A549 (cell line): Measurements from ENCODE around the gene GNAS-AS1. TPM values are rescaled to one million over a fixed set of nuclear protein-coding genes. Genes with fewer than 3 reads are reported as not detected.

Experiments
- ATAC-seq, 2 experiments: fragments of 200-7000 bp in 1 of 2; fragments of >200 bp in 1 of 2; cut with Nextera tagmentation in 1 of 2; cut with Tn5 transposase in 1 of 2; 3 replicates each; pipeline versions ENCODE4 v1.8.0 to v1.9.1; 2018 to 2020; ENCODE audit warnings: mild to moderate bottlenecking in 1 of 2, moderate library complexity in 1 of 2
- CTCF ChIA-PET: fragments of 300-600 bp; sonication (Branson Sonifier 250); formaldehyde crosslinking; extraction: SDS; loops from one replicate; lab custom pipeline; 2021; ENCODE audit warnings: antibody characterized with exemption, inconsistent platforms; lab: Yijun Ruan, JAX
- POLR2A ChIA-PET: fragments of 350-600 bp; formaldehyde crosslinking; extraction: SDS; loops from one replicate; lab custom pipeline; 2021; ENCODE audit warnings: antibody characterized with exemption, inconsistent platforms; lab: Yijun Ruan, JAX
- DNase-seq, 2 experiments: peaks; one replicate each; pipeline versions ENCODE4 v3.0.0 to v3.0.0-alpha.2; 2011 to 2016; ENCODE audit warnings: low read depth in 1 of 2, low spot score in 1 of 2
- FAIRE-seq: peaks from 2 replicates; lab custom pipeline; 2011; peaks lifted over from hg19 to GRCh38; lab: Jason Lieb, UNC
- H3K27ac ChIP-seq, 2 experiments: fragments of >200 bp; sonication (Bioruptor Twin); formaldehyde crosslinking; 3 replicates each; pipeline ENCODE4 v1.5.1; 2016 to 2017
- H3K4me1 ChIP-seq: fragments of >200 bp; sonication (Bioruptor Twin); formaldehyde crosslinking; 3 replicates; pipeline ENCODE4 v1.6.1; 2016
- H3K4me2 ChIP-seq: fragments of >200 bp; sonication (Bioruptor Twin); formaldehyde crosslinking; 3 replicates; pipeline ENCODE4 v1.6.1; 2016
- H3K4me3 ChIP-seq: fragments of >200 bp; sonication (Bioruptor Twin); formaldehyde crosslinking; 3 replicates; pipeline ENCODE4 v1.5.1; 2016
- H3K9me3 ChIP-seq: fragments of >200 bp; sonication (Bioruptor Twin); formaldehyde crosslinking; 3 replicates; pipeline ENCODE4 v1.6.1; 2016
- CBX8 ChIP-seq: fragments of 200-600 bp; sonication (generic); IDR thresholded peaks from 2 replicates; pipeline ENCODE4 v1.6.1; 2016
- CEBPB ChIP-seq, 2 experiments: fragments of >200 bp in 1 of 2; sonication (Bioruptor Twin) in 1 of 2; formaldehyde crosslinking in 1 of 2; IDR thresholded peaks; 2 replicates each; pipeline ENCODE4 v1.6.1; 2012 to 2016
- CHD2 ChIP-seq: fragments of 150-350 bp; IDR thresholded peaks from 2 replicates; pipeline ENCODE4 v1.6.1; 2014; ENCODE audit warnings: low read length; ENCODE audit not compliant: partially characterized antibody
- ELK1 ChIP-seq: fragments of 150-350 bp; IDR thresholded peaks from 2 replicates; pipeline ENCODE4 v1.6.1; 2014; ENCODE audit warnings: low read depth, mild to moderate bottlenecking, low read length
- EP300 ChIP-seq, 2 experiments: fragments of >200 bp; sonication (Bioruptor Twin); formaldehyde crosslinking; IDR thresholded peaks; 2 replicates in 1 of 2; 3 replicates in 1 of 2; pipeline ENCODE4 v1.6.1; 2016 to 2017
- ESRRA ChIP-seq: fragments of 150-350 bp; IDR thresholded peaks from 2 replicates; pipeline ENCODE4 v1.6.1; 2014; ENCODE audit warnings: mild to moderate bottlenecking, low read length, borderline replicate concordance
- FOSL2 ChIP-seq, 2 experiments: fragments of 450-650 bp in 1 of 2; fragments of >200 bp in 1 of 2; sonication (Bioruptor Twin) in 1 of 2; formaldehyde crosslinking; IDR thresholded peaks; 2 replicates each; pipeline versions ENCODE4 v1.5.0 to v1.6.1; 2016 to 2020; ENCODE audit warnings: mild to moderate bottlenecking in 1 of 2, moderate library complexity in 1 of 2
- HDAC2 ChIP-seq: fragments of 200-600 bp; sonication (generic); IDR thresholded peaks from 2 replicates; pipeline ENCODE4 v1.6.1; 2016
- HEYL ChIP-seq: fragments of 250-450 bp; sonication (Bioruptor Pico); IDR thresholded peaks from 2 replicates; pipeline ENCODE4 v1.8.0; 2021; ENCODE audit warnings: mild to moderate bottlenecking, moderate library complexity
- HMGXB4 ChIP-seq: fragments of 250-450 bp; sonication (Bioruptor Pico); IDR thresholded peaks from 2 replicates; pipeline ENCODE4 v1.5.0; 2021; ENCODE audit warnings: mild to moderate bottlenecking, moderate library complexity, borderline replicate concordance
- KDM1A ChIP-seq: fragments of 200-600 bp; sonication (generic); IDR thresholded peaks from 2 replicates; pipeline ENCODE4 v1.6.1; 2016; ENCODE audit warnings: low read depth, mild to moderate bottlenecking
- KDM5A ChIP-seq: fragments of 200-600 bp; sonication (generic); IDR thresholded peaks from 2 replicates; pipeline ENCODE4 v1.6.1; 2016; ENCODE audit warnings: antibody characterized with exemption, mild to moderate bottlenecking
- MAFK ChIP-seq: fragments of 450-650 bp; IDR thresholded peaks from 2 replicates; pipeline ENCODE4 v1.6.1; 2014; ENCODE audit not compliant: partially characterized antibody
- MYC ChIP-seq: IDR thresholded peaks from 2 replicates; pipeline ENCODE4 v1.6.1; 2012; ENCODE audit warnings: mild to moderate bottlenecking, inconsistent platforms, low read length, improper control_type of control experiment, borderline replicate concordance
- NFE2L2 ChIP-seq: fragments of 150-350 bp; conservative IDR thresholded peaks from 2 replicates; pipeline ENCODE4 v1.6.1; 2014; ENCODE audit warnings: low read length
- NR3C1 ChIP-seq: fragments of >200 bp; sonication (Bioruptor Twin); formaldehyde crosslinking; IDR thresholded peaks from 3 replicates; pipeline ENCODE4 v1.6.1; 2017
- PBX3 ChIP-seq: IDR thresholded peaks from 2 replicates; pipeline ENCODE4 v1.6.1; 2012
- PHF8 ChIP-seq: fragments of 200-600 bp; sonication (generic); IDR thresholded peaks from 2 replicates; pipeline ENCODE4 v1.6.1; 2016; ENCODE audit warnings: low read depth, mild to moderate bottlenecking, antibody characterized with exemption, moderate library complexity, borderline replicate concordance
- POLR2A ChIP-seq: IDR thresholded peaks from 2 replicates; pipeline ENCODE4 v1.6.1; 2012; ENCODE audit warnings: mild to moderate bottlenecking, low read length
- RARB ChIP-seq: fragments of 250-450 bp; sonication (Bioruptor Pico); IDR thresholded peaks from 2 replicates; pipeline ENCODE4 v1.8.0; 2021; ENCODE audit warnings: mild to moderate bottlenecking, moderate library complexity
- RCOR1 ChIP-seq: fragments of 150-350 bp; IDR thresholded peaks from 2 replicates; pipeline ENCODE4 v1.6.1; 2014; ENCODE audit warnings: antibody characterized with exemption, low read length, low read depth
- RFX5 ChIP-seq: fragments of 450-650 bp; IDR thresholded peaks from 2 replicates; pipeline ENCODE4 v1.7.1; 2014; ENCODE audit warnings: antibody characterized with exemption, mild to moderate bottlenecking, moderate library complexity
- RNF2 ChIP-seq: fragments of 200-600 bp; sonication (generic); IDR thresholded peaks from 2 replicates; pipeline ENCODE4 v1.6.1; 2016; ENCODE audit warnings: low read depth, mild to moderate bottlenecking, antibody characterized with exemption, moderate library complexity, borderline replicate concordance
- SREBF2 ChIP-seq: fragments of 450-650 bp; IDR thresholded peaks from 2 replicates; pipeline ENCODE4 v1.6.1; 2014; ENCODE audit warnings: mild to moderate bottlenecking, moderate library complexity
- TFCP2L1 ChIP-seq: fragments of 250-450 bp; sonication (Bioruptor Pico); IDR thresholded peaks from 2 replicates; pipeline ENCODE4 v1.5.0; 2021; ENCODE audit warnings: mild to moderate bottlenecking
- TP53 ChIP-seq: fragments of 250-450 bp; sonication (Bioruptor Pico); IDR thresholded peaks from 2 replicates; pipeline ENCODE4 v1.5.0; 2021; ENCODE audit warnings: mild to moderate bottlenecking, moderate library complexity
- ZFP36 ChIP-seq: fragments of 450-650 bp; IDR thresholded peaks from 2 replicates; pipeline ENCODE4 v1.6.1; 2014; ENCODE audit warnings: borderline replicate concordance; ENCODE audit not compliant: partially characterized antibody
- ZNF302 ChIP-seq: fragments of 250-450 bp; sonication (Bioruptor Pico); IDR thresholded peaks from 2 replicates; pipeline ENCODE4 v1.9.0; 2021; ENCODE audit warnings: inconsistent platforms, mild to moderate bottlenecking, moderate library complexity
- WGBS: methylation state at CpG from one replicate; pipeline ENCODE4 v1.1.6; 2017; ENCODE audit errors: missing lambda C conversion rate; 5-methylcytosine and 5-hydroxymethylcytosine counted together
- polyA plus RNA-seq, 4 experiments: library from polyadenylated mRNA; depleted of rRNA in 3 of 4; stranded (reverse); fragments of >200 nt; fragmentation: RNase III in 1 of 4; extraction: RNeasy Plus Mini Kit Qiagen cat#74134 plus additional on column Dnase treatment in 1 of 4; gene quantifications; 2 replicates in 3 of 4; 3 replicates in 1 of 4; pipeline ENCODE4 v1.2.3, GENCODE V29; 2011 to 2017
- TF ChIP-seq, protein P1 (sequence below): IDR thresholded peaks from 2 replicates; pipeline ENCODE4 v1.6.1; 2012; ENCODE audit warnings: low read depth, borderline replicate concordance

The GNAS-AS1 gene
- polyA plus RNA-seq, 2 of the 4 experiments (the other 2 are of a cell fraction): not detected

GRCh38 chr20:58875541-58876134 is 24.9 kb upstream of the GNAS-AS1 start:
- FAIRE-seq (no peak), ATAC-seq (no peak)

GRCh38 chr20:58875111-58875510 is 24.4 kb upstream of the GNAS-AS1 start:
- H3K4me3 ChIP-seq: no peak overlapping the region
- 74% methylated on average over 3 of the region's 3 CpGs for WGBS
- CTCF ChIA-PET: interaction anchor here (0.8 to 3.3 kb wide), 5 partner anchors 11 to 621 kb away, joined by 4 to 11 read pairs (median 5); no protein-coding TSS in a partner anchor
- TF ChIP-seq FOSL2 (IDR thresholded peaks at IDR 0.05) (no peak), FOSL2 (CRISPR knock-in tag; IDR thresholded peaks at IDR 0.05) (no peak), ZNF302 (CRISPR knock-in tag) (no peak), SREBF2 (no peak), NFE2L2 (no peak), CBX8 (no peak), CEBPB (IDR thresholded peaks at IDR 0.05) (no peak), PBX3 (no peak), TP53 (no peak), HEYL (CRISPR knock-in tag) (no peak), EP300 (IDR thresholded peaks at IDR 0.05) (no peak), NR3C1 (no peak), HDAC2 (no peak), RCOR1 (no peak), RFX5 (no peak), CHD2 (no peak)
- TF ChIP-seq, all 56 proteins: peak for 0
- no peak overlapping the region for H3K27ac ChIP-seq
- H3K4me2 ChIP-seq: no peak overlapping the region
- no peaks in the 10 kb centered on the region for H3K4me1 ChIP-seq
- POLR2A ChIA-PET: no interaction called here
- no peak for FAIRE-seq
- no peak for ATAC-seq
- no peaks in the 10 kb centered on the region for H3K9me3 ChIP-seq
- no peak for DNase-seq

More at GRCh38 chr20:58875541-58876134, 24.9 kb upstream of the GNAS-AS1 start:
- no peaks in the 10 kb centered on the region for H3K4me1 ChIP-seq
- DNase-seq: no peak
- POLR2A ChIA-PET: no interaction called here
- no peak overlapping the region for H3K27ac ChIP-seq
- TF ChIP-seq HDAC2: no peak
- TF ChIP-seq RARB (CRISPR knock-in tag): no peak
- TF ChIP-seq HMGXB4 (CRISPR knock-in tag): no peak
- no peak for TF ChIP-seq POLR2A
- TF ChIP-seq ELK1: no peak
- TF ChIP-seq KDM1A: no peak
- TF ChIP-seq CBX8: no peak
- no peak for TF ChIP-seq NFE2L2
- TF ChIP-seq ESRRA: no peak
- no peak for TF ChIP-seq TFCP2L1 (CRISPR knock-in tag)
- TF ChIP-seq FOSL2 (IDR thresholded peaks at IDR 0.05): no peak
- no peak for TF ChIP-seq FOSL2 (CRISPR knock-in tag; IDR thresholded peaks at IDR 0.05)
- no peak for TF ChIP-seq KDM5A
- TF ChIP-seq RFX5: no peak
- no peak for TF ChIP-seq MYC
- no peak for TF ChIP-seq PHF8
- no peak for TF ChIP-seq RNF2
- TF ChIP-seq, protein P1, sequence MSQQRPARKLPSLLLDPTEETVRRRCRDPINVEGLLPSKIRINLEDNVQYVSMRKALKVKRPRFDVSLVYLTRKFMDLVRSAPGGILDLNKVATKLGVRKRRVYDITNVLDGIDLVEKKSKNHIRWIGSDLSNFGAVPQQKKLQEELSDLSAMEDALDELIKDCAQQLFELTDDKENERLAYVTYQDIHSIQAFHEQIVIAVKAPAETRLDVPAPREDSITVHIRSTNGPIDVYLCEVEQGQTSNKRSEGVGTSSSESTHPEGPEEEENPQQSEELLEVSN: no peak
- TF ChIP-seq MAFK: no peak
- TF ChIP-seq ZFP36: no peak
- no peak overlapping the region for H3K4me2 ChIP-seq
- H3K9me3 ChIP-seq: no peaks in the 10 kb centered on the region
- WGBS: 78% methylated on average over 12 of the region's 12 CpGs
- CTCF ChIA-PET: interaction anchor here (1.3 to 3.3 kb wide), 2 partner anchors 12 to 620 kb away, joined by 5 to 11 read pairs; no protein-coding TSS in a partner anchor
- H3K4me3 ChIP-seq: no peak overlapping the region
